ENCODE measurements around the gene FLT4.

GRCh38 chr5:180688330-180689070, 39.1 kb upstream of the FLT4 start:
- TF ChIP-seq CTCF (IDR thresholded peaks at IDR 0.05; ENCODE audit: poor library complexity, severe bottlenecking) (no peak), SMC3 (conservative IDR thresholded peaks at IDR 0.05; ENCODE audit: poor library complexity) (no peak), EZH2 (IDR thresholded peaks at IDR 0.05; ENCODE audit: borderline replicate concordance, insufficient read depth, low read length, poor library complexity, severe bottlenecking) (no peak), EP300 (conservative IDR thresholded peaks at IDR 0.05; ENCODE audit: poor library complexity, severe bottlenecking) (no peak), MXI1 (conservative IDR thresholded peaks at IDR 0.05; ENCODE audit: poor library complexity, severe bottlenecking) (no peak), POLR2AphosphoS5 (IDR thresholded peaks at IDR 0.05) (no peak), RAD21 (conservative IDR thresholded peaks at IDR 0.05) (no peak), REST (IDR thresholded peaks at IDR 0.05; ENCODE audit: borderline replicate concordance) (no peak), TAF1 (IDR thresholded peaks at IDR 0.05; ENCODE audit: low read depth) (no peak)
